OCI-LY1 (cell line): ENCODE results near the gene RPL22.

Experiments
- EZH2 ChIP-seq: fragments of 200-600 bp; sonication (generic), shearing (Covaris generic); IDR thresholded peaks from 2 replicates; pipeline ENCODE4 v1.8.0; 2017; ENCODE audit warnings: borderline replicate concordance, mixed run types, mild to moderate bottlenecking, antibody characterized with exemption, low read length, moderate library complexity, mixed read lengths
- TF ChIP-seq, protein P1 (sequence below): fragments of 200-600 bp; sonication (generic), shearing (Covaris generic); IDR thresholded peaks from 2 replicates; pipeline ENCODE4 v1.5.1; 2017; ENCODE audit warnings: mild to moderate bottlenecking, antibody characterized with exemption, low read length, moderate library complexity, mixed read lengths

DNA sequence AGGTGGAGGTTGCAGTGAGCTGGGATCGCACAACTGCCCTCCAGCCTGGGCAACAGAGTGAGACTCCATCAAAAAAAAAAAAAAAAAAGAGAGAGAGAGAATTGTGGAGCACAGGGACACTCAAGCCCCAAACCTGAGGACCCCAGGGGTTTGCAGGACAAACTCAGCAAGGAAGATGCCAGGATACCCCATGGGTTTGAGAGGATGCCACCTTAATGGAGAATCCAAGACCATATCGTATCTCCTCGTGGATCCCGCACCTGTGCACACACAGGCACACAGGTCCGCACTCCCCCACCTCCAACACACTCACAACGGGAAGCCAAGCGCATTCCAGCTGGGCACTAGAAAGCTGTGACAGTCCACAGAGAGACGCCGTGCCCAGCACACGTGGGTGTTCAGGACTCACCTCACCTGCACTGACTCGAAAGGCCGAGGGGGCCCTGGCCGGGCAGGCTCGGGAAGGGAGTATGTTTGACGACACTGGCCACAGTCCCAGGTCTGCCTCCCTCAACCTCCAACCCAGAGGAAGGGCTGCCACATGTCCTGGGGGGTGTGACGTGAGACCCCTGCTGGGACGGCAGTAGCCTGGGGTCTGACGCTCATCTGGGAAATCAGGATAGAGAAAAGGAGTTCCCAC is 30.3 kb downstream of the RPL22 start:
- TF ChIP-seq EZH2 = no peak
- TF ChIP-seq, protein P1, sequence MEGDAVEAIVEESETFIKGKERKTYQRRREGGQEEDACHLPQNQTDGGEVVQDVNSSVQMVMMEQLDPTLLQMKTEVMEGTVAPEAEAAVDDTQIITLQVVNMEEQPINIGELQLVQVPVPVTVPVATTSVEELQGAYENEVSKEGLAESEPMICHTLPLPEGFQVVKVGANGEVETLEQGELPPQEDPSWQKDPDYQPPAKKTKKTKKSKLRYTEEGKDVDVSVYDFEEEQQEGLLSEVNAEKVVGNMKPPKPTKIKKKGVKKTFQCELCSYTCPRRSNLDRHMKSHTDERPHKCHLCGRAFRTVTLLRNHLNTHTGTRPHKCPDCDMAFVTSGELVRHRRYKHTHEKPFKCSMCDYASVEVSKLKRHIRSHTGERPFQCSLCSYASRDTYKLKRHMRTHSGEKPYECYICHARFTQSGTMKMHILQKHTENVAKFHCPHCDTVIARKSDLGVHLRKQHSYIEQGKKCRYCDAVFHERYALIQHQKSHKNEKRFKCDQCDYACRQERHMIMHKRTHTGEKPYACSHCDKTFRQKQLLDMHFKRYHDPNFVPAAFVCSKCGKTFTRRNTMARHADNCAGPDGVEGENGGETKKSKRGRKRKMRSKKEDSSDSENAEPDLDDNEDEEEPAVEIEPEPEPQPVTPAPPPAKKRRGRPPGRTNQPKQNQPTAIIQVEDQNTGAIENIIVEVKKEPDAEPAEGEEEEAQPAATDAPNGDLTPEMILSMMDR = no peak
